ENCODE data around the gene FANCI. TPM values are rescaled to one million over a fixed set of nuclear protein-coding genes. Genes with fewer than 3 reads are reported as not detected.

Gene FANCI
- total and polyA plus RNA-seq, 2 of the 13 experiments (the other 11 are each of a cell fraction or from before 2014, with no cell fraction given): 15.7 to 68.8 TPM

DNA sequence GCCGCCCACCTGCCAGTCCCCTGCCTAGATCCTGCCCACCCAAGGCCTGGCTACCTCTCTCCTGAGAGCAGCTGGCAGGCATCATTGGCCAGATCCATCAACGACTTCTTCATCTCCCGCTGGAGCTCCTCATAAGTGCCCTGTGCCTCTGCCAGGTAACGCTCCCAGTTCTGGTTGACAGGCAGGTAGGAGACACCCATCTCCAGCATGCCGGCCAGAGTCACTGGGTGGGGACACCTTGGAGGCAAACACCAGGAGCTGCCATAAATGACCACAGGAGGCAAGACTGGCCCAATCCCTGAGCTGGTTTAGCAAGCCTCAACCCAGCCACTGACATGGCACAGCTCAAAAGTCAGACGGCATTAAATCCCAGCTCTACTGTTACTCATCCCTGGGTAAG, 83.3 kb downstream of the FANCI start (continued):
- TF ChIP-seq, protein P1, sequence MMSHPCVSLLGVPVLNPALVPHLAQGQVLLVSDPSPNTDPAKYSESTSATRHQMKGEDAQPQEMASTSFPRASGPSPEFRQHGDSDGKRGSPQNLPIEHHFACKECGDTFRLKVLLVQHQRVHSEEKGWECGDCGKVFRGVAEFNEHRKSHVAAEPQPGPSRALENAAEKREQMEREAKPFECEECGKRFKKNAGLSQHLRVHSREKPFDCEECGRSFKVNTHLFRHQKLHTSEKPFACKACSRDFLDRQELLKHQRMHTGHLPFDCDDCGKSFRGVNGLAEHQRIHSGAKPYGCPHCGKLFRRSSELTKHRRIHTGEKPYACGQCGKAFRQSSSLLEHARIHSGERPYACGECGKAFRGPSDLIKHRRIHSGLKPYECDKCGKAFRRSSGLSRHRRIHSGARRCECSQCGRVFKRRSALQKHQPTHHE (CRISPR knock-in tag; IDR thresholded peaks at IDR 0.05; ENCODE audit: borderline replicate concordance): no peak
- TF ChIP-seq ZNF83 (CRISPR knock-in tag; IDR thresholded peaks at IDR 0.05; ENCODE audit: borderline replicate concordance) (no peak), FOXC1 (CRISPR knock-in tag; IDR thresholded peaks at IDR 0.05; ENCODE audit: borderline replicate concordance) (no peak), NR2F1 (CRISPR knock-in tag; IDR thresholded peaks at IDR 0.05) (no peak)
- TF ChIP-seq, protein P2, sequence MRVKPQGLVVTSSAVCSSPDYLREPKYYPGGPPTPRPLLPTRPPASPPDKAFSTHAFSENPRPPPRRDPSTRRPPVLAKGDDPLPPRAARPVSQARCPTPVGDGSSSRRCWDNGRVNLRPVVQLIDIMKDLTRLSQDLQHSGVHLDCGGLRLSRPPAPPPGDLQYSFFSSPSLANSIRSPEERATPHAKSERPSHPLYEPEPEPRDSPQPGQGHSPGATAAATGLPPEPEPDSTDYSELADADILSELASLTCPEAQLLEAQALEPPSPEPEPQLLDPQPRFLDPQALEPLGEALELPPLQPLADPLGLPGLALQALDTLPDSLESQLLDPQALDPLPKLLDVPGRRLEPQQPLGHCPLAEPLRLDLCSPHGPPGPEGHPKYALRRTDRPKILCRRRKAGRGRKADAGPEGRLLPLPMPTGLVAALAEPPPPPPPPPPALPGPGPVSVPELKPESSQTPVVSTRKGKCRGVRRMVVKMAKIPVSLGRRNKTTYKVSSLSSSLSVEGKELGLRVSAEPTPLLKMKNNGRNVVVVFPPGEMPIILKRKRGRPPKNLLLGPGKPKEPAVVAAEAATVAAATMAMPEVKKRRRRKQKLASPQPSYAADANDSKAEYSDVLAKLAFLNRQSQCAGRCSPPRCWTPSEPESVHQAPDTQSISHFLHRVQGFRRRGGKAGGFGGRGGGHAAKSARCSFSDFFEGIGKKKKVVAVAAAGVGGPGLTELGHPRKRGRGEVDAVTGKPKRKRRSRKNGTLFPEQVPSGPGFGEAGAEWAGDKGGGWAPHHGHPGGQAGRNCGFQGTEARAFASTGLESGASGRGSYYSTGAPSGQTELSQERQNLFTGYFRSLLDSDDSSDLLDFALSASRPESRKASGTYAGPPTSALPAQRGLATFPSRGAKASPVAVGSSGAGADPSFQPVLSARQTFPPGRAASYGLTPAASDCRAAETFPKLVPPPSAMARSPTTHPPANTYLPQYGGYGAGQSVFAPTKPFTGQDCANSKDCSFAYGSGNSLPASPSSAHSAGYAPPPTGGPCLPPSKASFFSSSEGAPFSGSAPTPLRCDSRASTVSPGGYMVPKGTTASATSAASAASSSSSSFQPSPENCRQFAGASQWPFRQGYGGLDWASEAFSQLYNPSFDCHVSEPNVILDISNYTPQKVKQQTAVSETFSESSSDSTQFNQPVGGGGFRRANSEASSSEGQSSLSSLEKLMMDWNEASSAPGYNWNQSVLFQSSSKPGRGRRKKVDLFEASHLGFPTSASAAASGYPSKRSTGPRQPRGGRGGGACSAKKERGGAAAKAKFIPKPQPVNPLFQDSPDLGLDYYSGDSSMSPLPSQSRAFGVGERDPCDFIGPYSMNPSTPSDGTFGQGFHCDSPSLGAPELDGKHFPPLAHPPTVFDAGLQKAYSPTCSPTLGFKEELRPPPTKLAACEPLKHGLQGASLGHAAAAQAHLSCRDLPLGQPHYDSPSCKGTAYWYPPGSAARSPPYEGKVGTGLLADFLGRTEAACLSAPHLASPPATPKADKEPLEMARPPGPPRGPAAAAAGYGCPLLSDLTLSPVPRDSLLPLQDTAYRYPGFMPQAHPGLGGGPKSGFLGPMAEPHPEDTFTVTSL (CRISPR knock-in tag; IDR thresholded peaks at IDR 0.05; ENCODE audit: borderline replicate concordance): no peak

Measured in HepG2 (cell line).